ENCODE results near the gene RMI1.
A peak's percentile ranks its signal among the peaks of the same experiment; 100 is the strongest.

Gene RMI1

GRCh38 chr9:83991355-83991754, 10.8 kb downstream of the RMI1 start:
- H3K9ac ChIP-seq (ENCODE audit: low read length), result no peak overlapping the region
- H3K4me3 ChIP-seq (ENCODE audit: low read length), result no peak overlapping the region
- no peaks in the 10 kb centered on the region for H3K36me3 ChIP-seq (ENCODE audit: control insufficient read depth, insufficient read depth, low read length)
- H3K9me3 ChIP-seq (ENCODE audit: control insufficient read depth, low read length), result no peaks in the 10 kb centered on the region
- H3K4me1 ChIP-seq (ENCODE audit: control insufficient read depth, insufficient read depth, low read length), result peaks cover 21% of the 10 kb centered on the region
- no peaks in the 10 kb centered on the region for H3K27me3 ChIP-seq (ENCODE audit: control insufficient read depth, insufficient read depth, low read length)

DNA sequence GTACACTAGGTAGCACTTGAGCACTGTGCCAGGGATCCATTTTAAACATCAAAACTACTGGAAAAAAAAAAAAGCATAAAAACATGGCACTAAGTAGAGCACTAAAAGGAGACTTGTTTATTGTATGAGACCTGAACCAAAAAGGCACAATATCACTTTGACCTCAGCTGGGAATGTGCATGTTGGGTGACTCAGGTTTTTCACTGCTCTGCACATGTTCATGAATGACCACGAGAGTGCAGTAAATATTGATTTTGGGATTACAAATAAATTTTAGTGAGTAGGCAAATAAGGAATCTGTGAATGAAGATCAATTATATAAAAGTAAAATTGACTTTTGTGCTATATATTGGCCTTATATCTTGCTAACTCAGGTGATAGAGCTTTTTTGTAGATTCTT, 11.8 kb downstream of the RMI1 start:
- H3K4me1 ChIP-seq (ENCODE audit: control insufficient read depth, insufficient read depth, low read length), result peaks cover 14% of the 10 kb centered on the region
- H3K4me3 ChIP-seq (ENCODE audit: low read length), result no peak overlapping the region
- H3K9ac ChIP-seq (ENCODE audit: low read length), result no peak overlapping the region
- no peaks in the 10 kb centered on the region for H3K36me3 ChIP-seq (ENCODE audit: control insufficient read depth, insufficient read depth, low read length)
- H3K27me3 ChIP-seq (ENCODE audit: control insufficient read depth, insufficient read depth, low read length), result no peaks in the 10 kb centered on the region
- no peaks in the 10 kb centered on the region for H3K9me3 ChIP-seq (ENCODE audit: control insufficient read depth, low read length)

DNA sequence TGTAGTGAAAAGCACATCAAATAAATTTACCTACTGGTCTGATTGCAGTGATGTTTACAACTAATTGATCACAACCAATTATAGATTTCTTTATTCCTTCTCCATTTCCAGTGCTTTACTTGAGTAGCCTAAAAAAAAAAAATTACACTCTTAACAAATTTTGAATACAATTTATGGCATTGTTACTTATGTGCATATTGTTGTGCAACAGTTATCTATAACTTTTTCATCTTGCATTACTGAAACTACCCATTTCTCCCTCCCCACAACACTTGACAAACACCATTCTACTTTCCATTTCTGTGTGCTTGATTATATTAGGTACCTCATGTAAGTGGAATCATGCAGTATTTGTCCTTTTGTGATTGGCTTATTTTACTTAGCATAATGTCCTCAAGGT, 12.3 kb downstream of the RMI1 start:
- Histone ChIP-seq H3K4me3 (ENCODE audit: low read length) (no peak overlapping the region), H3K9ac (ENCODE audit: low read length) (no peak overlapping the region), H3K4me1 (ENCODE audit: control insufficient read depth, insufficient read depth, low read length) (peaks cover 13% of the 10 kb centered on the region), H3K9me3 (ENCODE audit: control insufficient read depth, low read length) (no peaks in the 10 kb centered on the region), H3K36me3 (ENCODE audit: control insufficient read depth, insufficient read depth, low read length) (no peaks in the 10 kb centered on the region), H3K27me3 (ENCODE audit: control insufficient read depth, insufficient read depth, low read length) (no peaks in the 10 kb centered on the region)

DNA sequence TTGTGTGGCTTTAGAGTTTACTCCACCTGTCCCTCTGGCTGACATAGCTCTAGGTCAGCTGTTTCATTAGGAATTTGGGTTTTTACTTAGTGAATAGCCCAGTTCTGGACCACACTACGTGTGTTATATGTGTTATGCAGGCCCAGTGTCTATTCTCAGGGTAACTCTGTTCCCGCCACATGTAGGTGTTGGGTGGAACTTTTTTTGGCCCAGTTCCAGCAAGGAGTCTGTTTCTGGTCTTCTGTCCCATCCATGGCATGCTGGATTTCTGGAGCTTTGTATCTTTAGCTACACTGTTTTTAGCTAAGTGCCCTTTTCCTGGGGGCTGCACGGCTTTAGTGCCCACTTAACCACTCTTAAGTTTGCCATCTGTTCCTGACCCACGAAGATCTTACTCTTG, 15.5 kb downstream of the RMI1 start:
- no peak overlapping the region for H3K4me3 ChIP-seq (ENCODE audit: low read length)
- H3K36me3 ChIP-seq (ENCODE audit: control insufficient read depth, insufficient read depth, low read length), result no peaks in the 10 kb centered on the region
- H3K27me3 ChIP-seq (ENCODE audit: control insufficient read depth, insufficient read depth, low read length), result no peaks in the 10 kb centered on the region
- peaks cover 20% of the 10 kb centered on the region for H3K4me1 ChIP-seq (ENCODE audit: control insufficient read depth, insufficient read depth, low read length)
- no peak overlapping the region for H3K9ac ChIP-seq (ENCODE audit: low read length)
- H3K9me3 ChIP-seq (ENCODE audit: control insufficient read depth, low read length), result no peaks in the 10 kb centered on the region

DNA sequence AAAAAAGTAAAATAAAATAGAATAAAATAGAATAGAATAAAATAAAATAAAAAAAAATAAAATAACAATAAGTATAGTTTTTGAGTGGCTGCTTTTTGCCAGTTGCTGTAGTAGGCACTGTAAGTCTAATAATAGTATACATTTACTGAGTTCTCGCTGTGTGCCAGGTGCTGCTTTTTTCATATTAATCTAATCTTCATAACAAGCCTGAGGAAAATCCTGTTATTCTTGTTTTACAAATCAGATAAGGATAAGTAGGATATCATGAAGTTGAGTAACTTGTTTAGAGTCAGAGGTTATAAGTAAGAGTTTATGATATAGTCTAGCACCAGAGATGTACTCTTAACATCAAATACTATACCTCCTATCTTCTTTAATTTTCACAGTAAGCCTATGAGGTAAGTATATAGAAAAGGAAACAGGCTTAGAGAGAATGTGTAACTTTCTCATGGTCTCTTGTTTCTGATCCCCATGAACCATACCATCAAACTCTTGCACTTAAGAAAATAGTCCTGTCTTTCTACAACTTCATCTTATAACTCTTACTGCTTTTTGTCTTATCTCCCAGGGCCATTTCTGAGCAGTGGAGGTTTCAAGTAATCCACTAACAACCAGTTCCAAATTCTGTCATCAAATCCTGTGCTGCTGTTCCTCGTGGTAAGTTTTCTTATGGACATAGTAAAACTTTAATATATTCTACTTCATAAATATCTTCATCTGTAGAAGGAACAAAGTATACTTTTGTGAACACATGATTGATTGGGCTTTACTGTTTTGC, 18.7 kb downstream of the RMI1 start:
- Histone ChIP-seq H3K9ac (ENCODE audit: low read length) (no peak overlapping the region), H3K36me3 (ENCODE audit: control insufficient read depth, insufficient read depth, low read length) (no peaks in the 10 kb centered on the region), H3K4me3 (ENCODE audit: low read length) (no peak overlapping the region), H3K4me1 (ENCODE audit: control insufficient read depth, insufficient read depth, low read length) (peaks cover 8% of the 10 kb centered on the region), H3K9me3 (ENCODE audit: control insufficient read depth, low read length) (no peaks in the 10 kb centered on the region), H3K27me3 (ENCODE audit: control insufficient read depth, insufficient read depth, low read length) (no peaks in the 10 kb centered on the region)

DNA sequence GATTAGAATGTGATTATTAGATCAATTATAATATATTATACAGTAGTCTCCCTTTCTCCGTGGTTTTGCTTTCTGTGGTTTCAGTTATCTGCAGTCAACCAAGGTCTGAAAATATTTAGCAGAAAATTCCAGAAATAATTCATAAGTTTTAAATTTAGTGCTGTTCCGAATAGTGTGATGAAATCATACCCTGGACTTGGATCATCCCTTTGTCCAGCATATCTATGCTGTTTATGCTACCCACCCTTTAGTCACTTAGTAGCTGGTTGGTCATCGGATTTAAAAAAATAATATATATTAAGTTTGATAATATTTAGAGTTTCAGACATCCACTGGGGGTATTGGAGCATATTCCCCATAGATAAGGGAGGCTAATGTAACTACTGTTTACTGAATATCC, 19.6 kb downstream of the RMI1 start:
- Histone ChIP-seq H3K9ac (ENCODE audit: low read length) (no peak overlapping the region), H3K4me3 (ENCODE audit: low read length) (no peak overlapping the region), H3K36me3 (ENCODE audit: control insufficient read depth, insufficient read depth, low read length) (no peaks in the 10 kb centered on the region), H3K27me3 (ENCODE audit: control insufficient read depth, insufficient read depth, low read length) (no peaks in the 10 kb centered on the region), H3K4me1 (ENCODE audit: control insufficient read depth, insufficient read depth, low read length) (peaks cover 8% of the 10 kb centered on the region), H3K9me3 (ENCODE audit: control insufficient read depth, low read length) (no peaks in the 10 kb centered on the region)

DNA sequence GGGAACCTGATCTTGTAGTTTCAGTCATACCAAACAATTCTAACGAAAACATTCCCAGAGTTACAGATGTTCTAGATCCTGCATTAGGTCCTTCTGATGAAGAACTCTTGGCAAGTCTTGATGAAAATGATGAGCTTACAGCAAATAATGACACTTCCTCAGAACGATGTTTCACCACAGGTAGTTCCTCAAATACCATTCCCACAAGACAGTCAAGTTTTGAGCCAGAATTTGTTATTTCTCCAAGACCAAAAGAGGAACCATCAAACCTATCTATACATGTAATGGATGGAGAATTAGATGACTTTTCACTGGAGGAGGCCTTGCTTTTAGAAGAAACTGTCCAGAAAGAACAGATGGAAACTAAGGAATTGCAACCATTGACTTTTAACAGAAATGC, 21.0 kb downstream of the RMI1 start:
- Histone ChIP-seq H3K9ac (ENCODE audit: low read length) (no peak overlapping the region), H3K27me3 (ENCODE audit: control insufficient read depth, insufficient read depth, low read length) (no peaks in the 10 kb centered on the region), H3K9me3 (ENCODE audit: control insufficient read depth, low read length) (no peaks in the 10 kb centered on the region), H3K4me3 (ENCODE audit: low read length) (no peak overlapping the region), H3K4me1 (ENCODE audit: control insufficient read depth, insufficient read depth, low read length) (peaks cover 12% of the 10 kb centered on the region), H3K36me3 (ENCODE audit: control insufficient read depth, insufficient read depth, low read length) (no peaks in the 10 kb centered on the region)

- H3K4me3 ChIP-seq (ENCODE audit: low read length), result no peak overlapping the region
- H3K4me1 ChIP-seq (ENCODE audit: control insufficient read depth, insufficient read depth, low read length), result peaks cover 12% of the 10 kb centered on the region
- no peaks in the 10 kb centered on the region for H3K9me3 ChIP-seq (ENCODE audit: control insufficient read depth, low read length)
- no peaks in the 10 kb centered on the region for H3K36me3 ChIP-seq (ENCODE audit: control insufficient read depth, insufficient read depth, low read length)
- H3K27me3 ChIP-seq (ENCODE audit: control insufficient read depth, insufficient read depth, low read length), result no peaks in the 10 kb centered on the region
- H3K9ac ChIP-seq (ENCODE audit: low read length), result peak overlapping the region; percentile 25
These were observed 21.7 kb downstream of the RMI1 start for GRCh38 chr9:84002344-84002743.

DNA sequence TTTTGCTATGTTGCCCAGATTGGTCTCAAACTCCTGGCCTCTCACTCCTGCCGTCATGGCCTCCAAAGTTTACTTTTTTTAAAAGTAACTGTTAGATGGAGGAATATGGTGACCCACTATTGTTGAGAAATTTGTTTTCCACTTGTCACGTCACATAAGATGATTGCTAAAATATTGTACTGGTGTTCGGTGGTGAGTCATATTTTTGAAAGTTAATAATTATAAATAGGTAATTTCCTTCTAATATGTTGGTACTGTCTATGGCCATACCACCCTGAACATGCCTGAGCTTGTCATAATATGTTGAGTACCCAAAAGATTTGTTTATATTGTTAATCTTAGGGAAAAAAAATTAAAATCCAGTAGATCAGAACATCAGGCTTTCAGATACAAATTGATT, 22.6 kb downstream of the RMI1 start:
- Histone ChIP-seq H3K27me3 (ENCODE audit: control insufficient read depth, insufficient read depth, low read length) (no peaks in the 10 kb centered on the region), H3K36me3 (ENCODE audit: control insufficient read depth, insufficient read depth, low read length) (no peaks in the 10 kb centered on the region), H3K9ac (ENCODE audit: low read length) (no peak overlapping the region), H3K9me3 (ENCODE audit: control insufficient read depth, low read length) (no peaks in the 10 kb centered on the region), H3K4me3 (ENCODE audit: low read length) (no peak overlapping the region), H3K4me1 (ENCODE audit: control insufficient read depth, insufficient read depth, low read length) (peaks cover 12% of the 10 kb centered on the region)

GRCh38 chr9:84007662-84008061, 27.1 kb downstream of the RMI1 start:
- Histone ChIP-seq H3K9ac (ENCODE audit: low read length) (no peak overlapping the region), H3K4me3 (ENCODE audit: low read length) (no peak overlapping the region), H3K36me3 (ENCODE audit: control insufficient read depth, insufficient read depth, low read length) (no peaks in the 10 kb centered on the region), H3K9me3 (ENCODE audit: control insufficient read depth, low read length) (no peaks in the 10 kb centered on the region), H3K4me1 (ENCODE audit: control insufficient read depth, insufficient read depth, low read length) (peaks cover 4% of the 10 kb centered on the region), H3K27me3 (ENCODE audit: control insufficient read depth, insufficient read depth, low read length) (no peaks in the 10 kb centered on the region)

GRCh38 chr9:84024041-84024575, 43.5 kb downstream of the RMI1 start:
- Histone ChIP-seq H3K4me1 (ENCODE audit: control insufficient read depth, insufficient read depth, low read length) (no peaks in the 10 kb centered on the region), H3K36me3 (ENCODE audit: control insufficient read depth, insufficient read depth, low read length) (no peaks in the 10 kb centered on the region), H3K4me3 (ENCODE audit: low read length) (no peak overlapping the region), H3K9me3 (ENCODE audit: control insufficient read depth, low read length) (no peaks in the 10 kb centered on the region), H3K9ac (ENCODE audit: low read length) (no peak overlapping the region), H3K27me3 (ENCODE audit: control insufficient read depth, insufficient read depth, low read length) (no peaks in the 10 kb centered on the region)

DNA sequence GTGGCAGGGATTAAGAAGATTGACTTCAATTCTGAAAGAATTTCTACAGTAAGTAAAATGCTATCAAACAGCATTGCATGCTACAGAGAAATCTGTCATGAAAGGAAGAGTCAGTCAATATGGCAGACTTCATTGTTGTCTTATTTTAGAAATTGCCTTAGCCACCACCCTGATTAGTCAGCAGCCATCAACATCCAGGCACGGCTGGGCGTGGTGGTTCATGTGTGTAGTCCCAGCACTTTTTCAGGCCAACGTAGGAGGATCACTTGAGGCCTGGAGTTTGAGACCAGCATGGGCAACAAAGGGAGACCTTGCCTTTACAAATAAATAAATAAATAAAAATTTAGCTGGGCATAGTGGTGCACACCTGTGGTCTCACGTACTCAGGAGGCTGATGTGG, 46.6 kb downstream of the RMI1 start:
- no peaks in the 10 kb centered on the region for H3K9me3 ChIP-seq (ENCODE audit: control insufficient read depth, low read length)
- no peaks in the 10 kb centered on the region for H3K27me3 ChIP-seq (ENCODE audit: control insufficient read depth, insufficient read depth, low read length)
- no peak overlapping the region for H3K4me3 ChIP-seq (ENCODE audit: low read length)
- H3K9ac ChIP-seq (ENCODE audit: low read length), result no peak overlapping the region
- no peaks in the 10 kb centered on the region for H3K4me1 ChIP-seq (ENCODE audit: control insufficient read depth, insufficient read depth, low read length)
- no peaks in the 10 kb centered on the region for H3K36me3 ChIP-seq (ENCODE audit: control insufficient read depth, insufficient read depth, low read length)

Data from mucosa of stomach (tissue), 1 donor.